BJ (cell line): ENCODE results near the gene HYAL4. TPM values are rescaled to one million over a fixed set of nuclear protein-coding genes. Genes with fewer than 3 reads are reported as not detected.

Experiments
- CTCF ChIA-PET: fragments of 350-600 bp; formaldehyde crosslinking; extraction: SDS; loops from one replicate; lab custom pipeline; 2021; ENCODE audit warnings: antibody characterized with exemption, inconsistent platforms; lab: Yijun Ruan, JAX
- POLR2A ChIA-PET: fragments of 300-600 bp; sonication (Branson Sonifier 250); formaldehyde crosslinking; extraction: SDS; loops from one replicate; lab custom pipeline; 2021; ENCODE audit warnings: antibody characterized with exemption; lab: Charles Lee
- DNase-seq: peaks from one replicate; pipeline ENCODE4 v3.0.0-alpha.2; 2011; ENCODE audit warnings: low read depth
- H3K27me3 ChIP-seq: 2 replicates; pipeline ENCODE4 v1.6.0; 2011; ENCODE audit warnings: low read length; ENCODE audit not compliant: control insufficient read depth, insufficient read depth
- H3K36me3 ChIP-seq: 2 replicates; pipeline ENCODE4 v1.5.1; 2011; ENCODE audit warnings: low read length; ENCODE audit not compliant: control insufficient read depth, insufficient read depth
- H3K4me3 ChIP-seq: 2 replicates; pipeline ENCODE4 v1.5.1; 2011; ENCODE audit warnings: low read depth, mild to moderate bottlenecking, control low read depth, low read length
- CTCF ChIP-seq: IDR thresholded peaks from 2 replicates; pipeline ENCODE4 v1.5.1; 2011; ENCODE audit warnings: low read depth, mild to moderate bottlenecking, control low read depth, inconsistent platforms, low read length, moderate library complexity; ENCODE audit not compliant: insufficient read depth
- polyA plus RNA-seq: library from polyadenylated mRNA; depleted of rRNA; stranded (reverse); fragments of >200 nt; gene quantifications from 2 replicates; pipeline ENCODE4 v1.2.3, GENCODE V29; 2011

Gene HYAL4
- polyA plus RNA-seq, 1 experiment, result not detected

GRCh38 chr7:123802249-123802648, 42.7 kb upstream of the HYAL4 start:
- H3K36me3 ChIP-seq, result no peaks in the 10 kb centered on the region
- CTCF ChIA-PET, result no interaction called here
- no peak for DNase-seq
- H3K27me3 ChIP-seq, result no peaks in the 10 kb centered on the region
- TF ChIP-seq CTCF, result no peak
- POLR2A ChIA-PET, result no interaction called here
- no peak overlapping the region for H3K4me3 ChIP-seq

- Histone ChIP-seq H3K36me3 (no peaks in the 10 kb centered on the region), H3K27me3 (no peaks in the 10 kb centered on the region), H3K4me3 (no peak overlapping the region)
- POLR2A ChIA-PET, result no interaction called here
- CTCF ChIA-PET, result interaction anchor here (1.1 kb wide), 1 partner anchor 19 kb away, joined by 3 read pairs; no protein-coding TSS in a partner anchor
- TF ChIP-seq CTCF, result no peak
- DNase-seq, result no peak
Measured at GRCh38 chr7:123805287-123805686, 39.7 kb upstream of the HYAL4 start.

GRCh38 chr7:123809471-123809870, 35.5 kb upstream of the HYAL4 start:
- no peaks in the 10 kb centered on the region for H3K36me3 ChIP-seq
- POLR2A ChIA-PET, result no interaction called here
- no peak for TF ChIP-seq CTCF
- CTCF ChIA-PET, result no interaction called here
- no peaks in the 10 kb centered on the region for H3K27me3 ChIP-seq
- no peak overlapping the region for H3K4me3 ChIP-seq
- DNase-seq, result no peak

GRCh38 chr7:123811056-123811455, 33.9 kb upstream of the HYAL4 start:
- H3K36me3 ChIP-seq, result no peaks in the 10 kb centered on the region
- ChIA-PET POLR2A (no interaction called here), CTCF (no interaction called here)
- no peak for TF ChIP-seq CTCF
- H3K4me3 ChIP-seq, result no peak overlapping the region
- no peaks in the 10 kb centered on the region for H3K27me3 ChIP-seq
- no peak for DNase-seq

- no peak for TF ChIP-seq CTCF
- no peaks in the 10 kb centered on the region for H3K36me3 ChIP-seq
- POLR2A ChIA-PET, result no interaction called here
- H3K4me3 ChIP-seq, result no peak overlapping the region
- H3K27me3 ChIP-seq, result no peaks in the 10 kb centered on the region
- CTCF ChIA-PET, result no interaction called here
- DNase-seq, result no peak
Measured at GRCh38 chr7:123816916-123817315, 28.1 kb upstream of the HYAL4 start.
